NT2/D1 (cell line): Measurements from ENCODE around the gene KCNT1.

ENCODE experiments used
- SUZ12 ChIP-seq: IDR thresholded peaks from 2 replicates; pipeline ENCODE4 v1.6.1; 2011; ENCODE audit not compliant: insufficient read length, insufficient read depth; ENCODE audit errors: extremely low read depth
- YY1 ChIP-seq: IDR thresholded peaks from 2 replicates; pipeline ENCODE4 v1.6.1; 2011; ENCODE audit not compliant: insufficient read length, insufficient read depth

GRCh38 chr9:135752281-135753204 lies 50.6 kb downstream of the KCNT1 start:
- TF ChIP-seq SUZ12, result no peak
- no peak for TF ChIP-seq YY1
